ENCODE data around the gene OR4F15. TPM values are rescaled to one million over a fixed set of nuclear protein-coding genes. Genes with fewer than 3 reads are reported as not detected.
A peak's percentile ranks its signal among the peaks of the same experiment; 100 is the strongest.

The OR4F15 gene
- total RNA-seq, 1 donor from 2014 or later, result not detected

DNA sequence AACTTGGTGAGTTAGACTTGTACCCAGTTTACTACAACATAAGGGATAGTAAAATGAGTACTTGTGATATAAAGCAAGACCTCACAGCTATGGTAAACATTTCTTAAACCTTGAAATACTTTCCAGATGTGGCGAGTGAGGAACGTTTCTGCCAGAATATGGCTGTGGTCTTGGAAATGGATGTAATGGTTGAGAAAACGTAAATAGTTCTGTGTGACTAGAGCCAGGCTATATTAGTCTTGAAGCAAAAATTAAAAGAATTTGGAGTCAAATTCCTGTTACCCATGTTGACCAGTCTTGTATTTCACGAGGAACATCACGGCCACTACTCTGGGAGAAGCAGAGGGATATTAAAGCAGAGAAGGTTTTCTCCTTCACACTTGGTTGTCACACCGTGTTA, 15.3 kb downstream of the OR4F15 start:
- DNase-seq (ENCODE audit: low spot score), result no peak

GRCh38 chr15:101828774-101829173, 16.8 kb downstream of the OR4F15 start:
- TF ChIP-seq CTCF (IDR thresholded peaks at IDR 0.05), result no peak
- DNase-seq (ENCODE audit: low spot score), result no peak
- H3K4me3 Mint-ChIP-seq (ENCODE audit: unreplicated experiment), result no peak overlapping the region
- no peak overlapping the region for H3K27ac Mint-ChIP-seq (ENCODE audit: unreplicated experiment)
- no peaks in the 10 kb centered on the region for H3K4me1 Mint-ChIP-seq (ENCODE audit: low read depth)
- H3K9me3 Mint-ChIP-seq (ENCODE audit: low read depth), result no peaks in the 10 kb centered on the region
- H3K36me3 Mint-ChIP-seq (ENCODE audit: low read depth), result no peaks in the 10 kb centered on the region
- peaks cover 15% of the 10 kb centered on the region for H3K27me3 Mint-ChIP-seq (ENCODE audit: low read depth)

More for the DNA sequence above, 15.3 kb downstream of the OR4F15 start:
- no peak overlapping the region for H3K4me3 Mint-ChIP-seq (ENCODE audit: unreplicated experiment)
- no peaks in the 10 kb centered on the region for H3K36me3 Mint-ChIP-seq (ENCODE audit: low read depth)
- H3K4me1 Mint-ChIP-seq (ENCODE audit: low read depth), result no peaks in the 10 kb centered on the region
- no peaks in the 10 kb centered on the region for H3K9me3 Mint-ChIP-seq (ENCODE audit: low read depth)
- H3K27me3 Mint-ChIP-seq (ENCODE audit: low read depth), result peaks cover 15% of the 10 kb centered on the region
- TF ChIP-seq CTCF (IDR thresholded peaks at IDR 0.05), result no peak
- H3K27ac Mint-ChIP-seq (ENCODE audit: unreplicated experiment), result no peak overlapping the region

DNA sequence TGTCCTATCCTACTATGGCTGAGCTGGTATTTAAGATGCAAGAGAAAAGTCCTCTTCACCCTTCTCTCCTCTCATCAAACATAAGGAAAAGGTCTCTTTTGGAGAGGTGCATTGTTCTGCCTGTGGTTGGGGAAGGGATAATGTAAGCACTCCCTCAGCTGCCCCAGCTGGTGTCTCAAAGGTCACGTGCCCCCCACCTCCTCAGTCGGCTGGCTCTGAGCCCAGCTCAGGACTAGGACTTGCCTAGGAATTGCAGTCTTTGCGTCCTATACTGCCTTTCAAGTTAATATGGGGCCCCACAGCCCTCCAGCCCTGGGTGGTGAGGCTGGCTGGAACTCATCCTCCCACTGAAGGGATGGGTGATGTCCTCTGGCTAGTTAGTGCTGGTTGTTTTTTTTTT, 29.7 kb downstream of the OR4F15 start:
- H3K36me3 Mint-ChIP-seq (ENCODE audit: low read depth), result no peaks in the 10 kb centered on the region
- no peak overlapping the region for H3K27ac Mint-ChIP-seq (ENCODE audit: unreplicated experiment)
- TF ChIP-seq CTCF (IDR thresholded peaks at IDR 0.05), result no peak
- peak; percentile 40 for DNase-seq (ENCODE audit: low spot score)
- H3K9me3 Mint-ChIP-seq (ENCODE audit: low read depth), result peaks cover 7% of the 10 kb centered on the region
- no peaks in the 10 kb centered on the region for H3K4me1 Mint-ChIP-seq (ENCODE audit: low read depth)
- H3K4me3 Mint-ChIP-seq (ENCODE audit: unreplicated experiment), result no peak overlapping the region
- H3K27me3 Mint-ChIP-seq (ENCODE audit: low read depth), result peaks cover 15% of the 10 kb centered on the region

GRCh38 chr15:101844916-101845315, 32.9 kb downstream of the OR4F15 start:
- H3K27ac Mint-ChIP-seq (ENCODE audit: unreplicated experiment), result no peak overlapping the region
- peaks cover 16% of the 10 kb centered on the region for H3K27me3 Mint-ChIP-seq (ENCODE audit: low read depth)
- no peaks in the 10 kb centered on the region for H3K4me1 Mint-ChIP-seq (ENCODE audit: low read depth)
- no peak for DNase-seq (ENCODE audit: low spot score)
- no peaks in the 10 kb centered on the region for H3K9me3 Mint-ChIP-seq (ENCODE audit: low read depth)
- TF ChIP-seq CTCF (IDR thresholded peaks at IDR 0.05), result no peak
- no peaks in the 10 kb centered on the region for H3K36me3 Mint-ChIP-seq (ENCODE audit: low read depth)
- no peak overlapping the region for H3K4me3 Mint-ChIP-seq (ENCODE audit: unreplicated experiment)

DNA sequence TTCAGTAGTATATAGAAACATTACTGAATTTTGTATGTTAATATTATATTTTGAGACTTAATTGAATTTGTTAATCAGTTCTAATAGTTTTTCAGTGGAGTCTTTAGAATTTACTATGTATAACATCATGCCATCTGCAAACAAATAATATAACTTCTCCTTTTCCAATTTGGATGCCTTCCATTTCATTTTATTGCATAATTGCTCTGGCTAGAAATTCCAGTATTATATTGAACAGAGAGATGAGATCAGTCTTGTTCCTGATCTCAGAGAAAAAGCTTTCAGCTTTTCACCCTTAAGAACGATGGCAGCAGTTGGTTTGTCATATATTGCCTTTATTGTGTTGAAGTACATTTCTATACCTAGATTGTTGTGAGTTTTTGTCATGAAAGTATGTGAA, 40.4 kb downstream of the OR4F15 start:
- DNase-seq (ENCODE audit: low spot score), result no peak
- Mint-ChIP-seq H3K36me3 (ENCODE audit: low read depth) (no peaks in the 10 kb centered on the region), H3K27ac (ENCODE audit: unreplicated experiment) (no peak overlapping the region), H3K4me1 (ENCODE audit: low read depth) (no peaks in the 10 kb centered on the region), H3K4me3 (ENCODE audit: unreplicated experiment) (no peak overlapping the region), H3K27me3 (ENCODE audit: low read depth) (peaks cover 27% of the 10 kb centered on the region), H3K9me3 (ENCODE audit: low read depth) (no peaks in the 10 kb centered on the region)
- no peak for TF ChIP-seq CTCF (IDR thresholded peaks at IDR 0.05)

Other genes with a start within 250 kb of the OR4F15 start
- gene TM2D3, start 159.8 kb upstream of the OR4F15 start, total RNA-seq, result 42.0 to 46.5 TPM (median 44.7 TPM) in 3 replicates
- 10.7 to 15.1 TPM (median 12.7 TPM) in 3 replicates for gene TARS3, start 87.7 kb upstream of the OR4F15 start, total RNA-seq
- not detected in 3 replicates for gene OR4F6, start 8.7 kb upstream of the OR4F15 start, total RNA-seq